A673 (cell line): ENCODE measurements around the gene SMU1.

Experiments
- CTCF ChIP-seq: fragments of 300-800, 200-600 bp; sonication (generic); conservative IDR thresholded peaks from 2 replicates; pipeline ENCODE4 v1.5.1; 2017; ENCODE audit warnings: low read depth, mild to moderate bottlenecking, antibody characterized with exemption, low read length, moderate library complexity, mixed read lengths
- EZH2 ChIP-seq: fragments of 200-600 bp; sonication (generic); IDR thresholded peaks from 2 replicates; pipeline ENCODE4 v1.6.1; 2017; ENCODE audit warnings: borderline replicate concordance, low read depth, mild to moderate bottlenecking, mixed read lengths, antibody characterized with exemption, low read length; ENCODE audit not compliant: poor library complexity, severe bottlenecking

GRCh38 chr9:33099754-33100153 lies 23.3 kb upstream of the SMU1 start:
- TF ChIP-seq CTCF (no peak), EZH2 (no peak)
